HPDE6-E6E7 (cell line): ENCODE data around the gene CAMK4.

ENCODE experiments used
- DNase-seq: peaks from one replicate; pipeline ENCODE4 v3.0.0; 2011; ENCODE audit warnings: missing footprints; ENCODE audit errors: extremely low spot score

Gene CAMK4

DNA sequence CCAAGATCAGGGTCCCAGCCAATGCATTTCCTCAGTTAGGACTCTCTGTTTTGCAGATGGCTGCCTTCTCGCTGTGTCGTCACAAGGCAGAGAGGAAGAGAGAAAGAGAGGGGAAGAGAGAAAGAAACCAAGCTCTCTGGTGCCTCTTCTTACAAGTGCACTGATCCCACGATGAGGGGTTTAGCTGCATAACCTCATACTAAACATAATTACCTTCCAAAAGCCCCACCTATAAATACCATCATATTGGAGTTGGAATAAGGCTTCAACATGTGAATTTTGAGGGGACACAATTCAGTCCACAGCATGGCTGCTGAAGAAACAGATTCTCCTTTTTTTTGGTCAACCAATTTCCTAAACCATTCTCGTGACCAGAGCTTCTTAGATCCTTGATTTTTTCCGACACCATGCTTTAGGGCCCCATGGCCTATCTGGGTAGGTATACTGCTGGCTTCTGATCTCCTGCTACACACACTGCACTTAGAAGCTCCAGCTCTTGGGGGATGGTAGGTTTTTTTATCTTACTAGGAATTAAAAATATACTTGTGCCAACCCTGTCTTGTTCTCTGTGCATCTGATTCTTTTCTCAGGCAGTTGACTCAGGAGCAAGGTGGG, 5.1 kb downstream of the CAMK4 start:
- DNase-seq = no peak

DNA sequence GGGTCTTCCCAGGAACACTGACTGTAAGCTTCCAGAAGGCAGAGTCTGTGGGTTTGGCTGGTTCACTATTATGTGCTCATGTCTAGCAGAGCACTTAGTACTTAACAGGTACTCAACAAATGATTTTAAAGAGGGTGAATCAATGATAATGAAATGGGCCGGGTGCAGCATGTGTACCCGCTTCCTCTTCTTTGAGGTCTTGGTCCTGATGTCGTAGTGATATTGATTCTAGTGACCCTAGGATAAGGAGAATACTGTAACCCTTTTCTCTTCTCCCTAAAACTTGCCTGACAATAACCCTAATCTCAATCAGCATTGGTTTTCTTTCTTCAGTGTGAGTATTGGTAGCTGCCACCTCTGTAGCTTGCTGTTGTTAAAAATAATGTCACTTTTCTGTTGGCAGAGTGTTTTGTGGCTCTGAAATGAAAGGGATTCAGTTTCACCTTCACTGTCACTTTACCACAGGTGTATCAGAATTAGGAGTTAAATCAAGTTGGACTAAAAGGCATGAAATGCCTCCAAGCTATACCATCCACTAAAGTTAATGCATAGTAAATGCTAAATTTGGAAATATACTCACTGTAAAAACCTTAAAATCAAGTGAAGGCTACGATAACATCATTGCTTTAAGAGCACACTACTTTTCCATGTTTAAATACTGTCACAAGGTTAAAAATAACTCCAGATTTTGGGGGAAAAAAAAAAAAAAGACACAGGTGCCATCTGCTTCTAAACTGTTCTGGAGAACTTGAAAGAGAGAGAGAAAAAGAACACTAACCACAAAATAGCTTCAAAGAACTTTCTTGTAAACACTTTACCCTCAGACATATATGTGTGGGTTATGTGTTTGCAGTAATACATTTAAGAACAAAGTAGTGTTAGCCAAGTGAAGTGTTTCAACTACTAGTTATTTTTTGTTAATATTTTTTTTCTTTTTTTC, 6.0 kb downstream of the CAMK4 start:
- no peak for DNase-seq

DNA sequence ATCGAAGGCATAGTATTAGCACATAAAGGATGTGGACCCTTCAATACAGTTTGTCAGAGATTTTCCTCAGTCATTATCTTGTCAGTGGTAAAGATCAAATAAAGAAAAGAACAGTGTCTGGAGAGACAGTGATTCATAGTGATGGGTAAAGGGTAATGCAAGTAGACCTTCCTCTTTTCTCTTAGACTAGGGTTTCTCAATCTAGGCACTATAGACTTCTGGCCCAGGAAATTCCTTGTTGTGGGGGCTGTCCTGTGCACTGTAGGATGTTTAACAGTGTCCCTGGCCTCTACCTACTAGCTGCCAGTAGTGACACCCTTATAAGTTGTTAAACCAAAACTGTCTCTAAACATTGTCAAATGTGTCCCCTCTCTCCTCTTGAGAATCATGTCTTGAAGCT, 6.9 kb downstream of the CAMK4 start:
- DNase-seq = no peak

DNA sequence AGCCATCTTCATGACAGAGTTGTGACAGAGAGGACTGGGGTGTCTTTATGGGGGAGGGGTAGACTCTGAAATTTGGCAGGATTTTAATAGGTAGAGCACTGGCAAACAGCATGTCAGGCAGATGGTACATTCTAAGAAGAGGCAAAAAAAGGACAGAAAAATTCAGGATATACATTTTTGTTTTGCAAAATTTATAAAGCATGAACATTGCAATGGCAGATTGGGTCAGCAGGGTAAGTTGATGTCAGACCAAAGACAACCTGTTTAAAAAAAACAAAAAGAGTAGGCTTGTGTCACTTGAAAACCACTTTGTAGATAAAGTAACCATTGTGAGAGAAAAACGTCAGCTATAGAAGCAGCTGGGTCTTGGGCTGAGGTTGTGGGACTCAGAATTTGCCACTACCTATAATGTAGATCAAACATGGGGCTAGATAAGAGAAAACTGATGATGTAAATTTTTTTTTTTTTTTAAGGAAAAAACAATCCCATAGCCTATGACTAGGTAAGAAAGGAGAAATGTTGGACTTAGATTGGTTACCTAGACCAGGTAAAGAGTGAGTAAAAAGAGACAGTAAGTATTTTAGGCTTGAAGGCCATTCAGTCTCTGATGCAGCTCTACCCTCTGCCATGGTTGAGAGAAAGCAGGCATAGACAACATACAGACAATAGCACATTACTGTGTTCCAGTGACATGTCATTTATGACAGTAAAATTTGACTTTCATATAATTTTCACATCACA, 8.3 kb downstream of the CAMK4 start:
- no peak for DNase-seq

DNA sequence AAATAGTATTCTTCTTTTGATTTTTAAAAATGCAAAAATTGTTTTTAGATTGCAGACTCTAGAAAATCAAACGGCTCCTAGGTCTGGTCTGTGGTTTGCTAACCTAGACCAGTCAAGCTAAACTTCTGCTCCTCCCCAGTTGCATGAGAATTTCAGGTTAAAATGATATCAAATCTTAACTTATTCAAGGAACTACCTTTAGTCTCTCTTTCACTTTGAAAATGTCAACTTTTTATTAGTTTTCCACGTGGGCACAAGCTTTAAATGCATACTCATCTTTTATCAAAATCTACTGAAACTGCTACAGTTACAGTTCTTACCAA, 8.8 kb downstream of the CAMK4 start:
- no peak for DNase-seq

DNA sequence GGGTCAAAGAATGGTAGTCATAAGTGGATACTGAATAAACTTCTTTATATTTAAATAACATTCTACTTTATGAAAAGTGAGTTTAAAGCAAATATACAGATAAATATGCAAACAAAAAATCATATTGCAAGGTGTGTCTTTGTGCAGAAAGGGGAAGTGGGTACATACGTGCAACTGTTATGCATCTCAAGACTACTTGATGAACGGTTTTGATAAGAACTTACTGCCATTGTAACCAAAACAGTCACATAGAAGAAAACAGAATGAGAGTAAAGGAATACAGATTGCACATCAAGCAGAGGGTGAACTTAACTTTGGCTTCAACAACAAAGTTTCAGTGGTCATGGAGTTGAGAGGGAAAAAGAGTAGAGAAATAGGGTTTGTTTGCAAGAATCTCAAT, 9.9 kb downstream of the CAMK4 start:
- DNase-seq = no peak

DNA sequence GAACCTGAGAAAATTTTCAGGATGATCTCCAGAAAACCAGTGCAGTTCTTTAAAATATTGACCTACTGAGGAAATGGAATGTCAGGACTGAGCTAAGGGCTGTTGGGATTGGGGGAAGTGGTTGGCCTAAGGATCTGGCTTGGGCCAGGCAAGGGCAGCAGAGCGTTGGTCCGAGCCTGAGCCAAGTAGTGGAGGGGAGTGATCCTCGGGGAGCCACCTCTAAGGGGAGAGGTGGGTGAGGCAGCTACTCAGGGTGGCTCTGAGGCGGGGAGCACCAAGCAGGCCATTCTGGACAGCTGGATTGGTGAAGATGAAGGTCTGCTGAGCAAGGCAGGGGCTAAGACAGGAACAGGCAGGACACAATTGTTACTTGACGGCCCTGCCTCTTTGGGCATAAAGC, 11.5 kb downstream of the CAMK4 start:
- DNase-seq = no peak

DNA sequence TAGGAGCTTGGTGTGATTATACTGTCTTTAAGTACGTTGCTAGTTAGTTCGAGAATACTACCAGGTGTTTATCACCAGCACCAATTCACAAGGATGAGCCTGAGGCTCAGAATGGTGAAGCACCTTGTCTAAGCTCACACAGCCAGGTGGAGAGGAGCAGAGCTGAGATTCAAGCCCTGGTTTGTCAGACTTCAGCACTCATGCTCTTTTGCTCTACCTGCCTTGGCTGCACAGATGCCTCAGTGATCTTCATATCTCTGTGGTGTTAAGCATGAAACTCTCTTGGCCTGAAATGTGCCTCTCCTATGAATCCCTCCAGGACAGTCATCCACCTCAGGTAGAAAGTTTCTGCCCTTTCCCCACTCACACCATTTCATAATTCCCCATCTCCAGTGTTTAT, 12.2 kb downstream of the CAMK4 start:
- no peak for DNase-seq

DNA sequence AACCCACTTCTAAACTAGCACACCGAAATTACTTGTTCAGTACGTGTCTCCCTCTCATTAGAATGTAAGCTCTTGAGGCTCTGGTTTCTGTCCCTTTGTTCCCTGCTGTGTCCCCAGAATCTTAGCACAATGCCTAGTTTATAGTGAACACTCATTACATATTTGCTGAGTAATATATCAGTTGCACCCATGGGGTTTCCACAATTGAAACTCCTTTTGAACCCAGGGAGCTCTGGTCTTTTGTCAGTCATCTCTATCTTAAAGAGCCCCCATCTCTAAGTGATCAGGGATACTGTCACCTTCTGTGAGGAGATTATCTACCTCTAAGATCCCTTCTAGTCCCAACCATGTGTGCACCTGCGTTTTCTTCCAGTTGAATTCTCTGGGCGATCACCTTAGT, 12.8 kb downstream of the CAMK4 start:
- no peak for DNase-seq

DNA sequence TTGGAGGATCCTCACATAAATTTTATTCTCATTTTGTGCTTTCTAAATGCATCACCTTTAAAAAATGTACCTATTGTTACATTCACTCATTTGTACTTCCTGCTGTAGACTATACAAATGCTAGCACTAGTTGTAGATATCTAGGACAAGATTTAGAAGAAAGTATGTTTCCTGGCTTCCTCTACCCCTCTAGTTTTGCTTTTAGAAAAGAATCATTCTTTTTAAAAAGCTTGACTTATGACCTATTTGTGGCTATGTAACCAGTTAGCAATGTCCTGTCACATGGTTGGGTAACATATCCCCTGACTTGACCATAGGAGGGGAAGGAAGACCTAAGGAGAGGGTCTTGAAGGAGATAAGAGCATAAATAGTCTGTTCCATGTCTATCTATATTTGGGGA, 13.3 kb downstream of the CAMK4 start:
- no peak for DNase-seq

DNA sequence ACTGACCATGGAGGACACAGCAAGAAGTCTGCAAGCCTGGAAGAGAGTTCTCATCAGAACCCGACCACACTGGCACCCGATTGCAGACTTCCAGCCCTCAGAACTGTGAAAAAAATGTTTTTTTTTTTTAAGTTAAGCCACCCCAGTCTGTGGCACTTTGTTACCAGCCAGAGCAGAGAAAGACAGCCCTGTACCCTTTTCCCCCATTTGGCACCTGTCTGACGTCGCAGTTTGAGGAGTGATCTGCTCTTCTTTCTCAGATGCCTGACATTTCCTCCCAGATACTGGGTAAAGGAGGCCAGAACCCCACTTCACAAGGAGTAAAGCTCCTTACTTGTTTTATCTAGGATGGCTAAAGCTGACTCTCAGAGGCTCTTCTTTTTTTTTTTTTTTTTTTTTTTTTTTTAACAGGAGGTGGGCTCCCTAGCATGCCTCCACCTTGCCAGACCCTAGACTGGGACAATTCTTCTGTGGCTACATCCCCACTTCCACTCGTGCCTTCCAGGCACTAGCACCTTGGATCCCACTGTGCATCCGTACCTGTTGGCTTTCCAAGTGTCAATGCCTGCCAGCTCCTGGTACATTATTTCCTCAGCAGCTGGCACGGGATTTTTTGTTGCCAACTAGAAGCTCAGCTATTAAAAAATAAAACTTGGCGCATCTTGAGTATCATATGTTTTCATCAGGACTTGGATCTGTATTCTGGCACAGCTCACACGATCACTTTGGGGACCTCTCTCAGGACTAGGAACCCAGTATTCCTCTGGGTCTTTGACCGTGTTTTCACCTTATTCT, 14.4 kb downstream of the CAMK4 start:
- no peak for DNase-seq

DNA sequence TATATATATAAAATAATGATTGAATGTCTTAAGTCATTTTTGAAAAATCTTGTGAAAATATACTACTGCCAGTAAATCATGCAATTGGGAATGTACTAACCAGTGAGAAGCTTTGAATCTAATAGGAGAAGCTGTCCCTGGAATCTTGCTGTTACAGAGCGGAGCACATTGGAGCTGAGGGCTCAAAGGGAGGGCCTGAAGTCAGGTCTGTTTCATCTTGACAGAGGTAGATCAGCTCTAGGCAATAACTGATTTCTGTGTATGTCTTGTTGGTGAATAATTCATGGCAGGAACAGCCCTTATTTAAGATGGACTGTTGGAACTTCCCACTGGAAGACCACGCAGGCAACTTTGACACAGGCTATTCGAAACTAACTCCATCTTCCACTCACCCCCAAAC, 17.5 kb downstream of the CAMK4 start:
- DNase-seq = no peak

DNA sequence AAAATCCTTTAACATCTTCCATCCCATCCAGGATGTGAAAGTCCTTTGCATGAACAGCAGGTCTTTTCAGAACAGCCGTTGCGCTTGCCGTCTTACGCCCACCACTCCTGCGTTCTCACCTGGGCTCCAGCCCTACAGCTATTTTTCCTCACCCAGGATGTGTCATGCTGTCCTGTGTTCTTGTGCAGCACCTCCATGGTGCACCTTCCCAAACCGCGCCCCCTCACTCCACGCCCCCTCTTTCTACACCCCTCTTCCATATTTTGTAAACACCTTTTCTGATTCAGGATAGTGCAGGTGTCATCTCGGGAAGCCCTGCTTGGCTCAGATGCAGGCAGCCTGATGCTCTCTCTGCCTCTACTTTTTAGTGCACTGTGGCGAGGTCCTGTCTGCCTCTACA, 18.4 kb downstream of the CAMK4 start:
- DNase-seq = no peak

DNA sequence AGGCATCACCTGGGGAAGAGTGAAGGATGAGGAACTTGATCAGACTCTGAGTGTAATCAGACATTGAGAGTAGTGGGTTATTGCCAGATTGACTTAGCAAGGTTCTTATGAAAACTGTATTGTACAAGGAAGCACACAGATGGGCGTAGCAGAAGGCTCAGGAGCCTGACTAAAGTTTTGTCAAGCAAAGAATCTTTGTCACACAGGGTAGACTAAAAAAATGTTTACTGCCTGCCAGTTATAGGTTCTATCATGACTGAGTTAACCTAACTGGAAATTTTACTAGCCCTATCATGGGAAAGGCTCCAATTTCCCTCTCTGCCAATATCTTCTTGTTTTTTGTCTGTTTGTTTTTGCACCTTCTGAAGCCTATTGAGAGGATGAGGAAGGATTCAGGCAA, 19.1 kb downstream of the CAMK4 start:
- no peak for DNase-seq

DNA sequence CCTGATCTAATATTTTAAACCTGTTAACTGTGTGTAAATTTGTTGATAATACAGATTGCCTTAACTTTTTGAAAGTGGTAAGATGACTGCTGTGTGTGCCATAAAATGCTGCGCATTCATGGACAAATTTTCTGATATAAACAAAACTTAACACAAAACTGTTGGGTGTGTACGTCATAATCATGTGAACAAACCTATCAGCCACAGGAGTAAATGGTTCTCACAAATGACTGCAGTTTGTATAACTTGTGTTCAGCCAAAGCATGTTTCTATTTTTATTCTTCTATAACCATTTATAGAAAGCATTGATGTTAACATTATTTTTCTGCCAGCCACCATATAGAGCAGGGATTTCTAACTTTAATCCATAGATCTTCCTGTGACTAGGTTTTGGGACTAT, 21.5 kb downstream of the CAMK4 start:
- DNase-seq = no peak

DNA sequence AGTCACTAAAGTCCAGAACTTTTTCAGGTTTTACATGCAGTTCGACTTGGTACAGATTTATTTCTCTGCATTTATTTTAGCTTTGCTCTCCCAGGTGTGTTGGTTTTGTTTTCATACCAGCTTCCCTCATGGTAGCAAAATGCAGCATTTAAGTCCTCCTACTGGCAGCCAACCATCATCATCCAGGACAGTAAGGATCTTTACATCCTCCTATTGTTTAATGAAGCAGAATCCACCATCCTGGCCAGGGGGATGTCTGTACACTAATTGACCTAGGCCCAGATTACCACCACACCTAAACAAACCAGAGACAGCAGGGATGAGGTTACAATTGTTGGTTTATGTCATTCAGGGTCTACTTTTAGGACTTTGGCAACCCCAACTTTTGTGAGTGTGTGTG, 22.3 kb downstream of the CAMK4 start:
- no peak for DNase-seq

DNA sequence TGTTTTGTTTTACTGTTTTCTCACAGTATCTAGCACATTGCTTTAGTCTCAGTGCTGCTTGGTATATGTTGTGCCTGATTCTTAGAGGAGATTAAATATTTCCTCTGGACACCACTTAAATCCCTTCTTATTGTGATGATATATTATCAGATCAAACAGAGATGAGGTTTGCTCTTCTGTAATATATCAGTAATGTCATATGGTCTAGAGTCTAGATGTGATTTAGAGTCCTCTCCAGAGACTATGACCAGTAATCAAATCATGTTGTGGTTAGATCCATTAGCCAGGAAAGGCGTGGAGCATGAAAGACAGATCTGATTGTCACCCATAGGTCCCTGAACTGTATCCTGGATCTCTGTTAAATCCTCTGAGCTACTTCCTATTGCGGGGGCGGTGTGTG, 24.4 kb downstream of the CAMK4 start:
- DNase-seq = no peak

DNA sequence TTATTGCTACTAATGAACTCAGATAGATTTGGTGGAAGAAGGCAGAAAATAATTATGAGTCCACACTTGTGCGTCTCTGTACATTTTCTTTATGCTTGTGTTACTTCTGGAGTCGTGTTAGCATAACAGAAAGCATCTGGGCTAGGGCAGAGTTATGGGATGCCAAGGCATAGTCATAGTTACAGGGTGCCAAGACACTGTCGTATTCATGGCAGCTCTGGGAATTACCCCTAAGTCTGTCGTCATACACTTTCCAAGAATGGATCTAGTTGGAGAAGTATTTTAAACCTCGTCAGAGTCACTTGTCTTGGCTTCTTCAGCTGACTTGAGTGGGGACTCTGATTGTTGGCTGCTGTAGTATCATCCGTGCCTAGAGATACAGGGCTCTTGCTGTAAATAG, 27.7 kb downstream of the CAMK4 start:
- DNase-seq = no peak

DNA sequence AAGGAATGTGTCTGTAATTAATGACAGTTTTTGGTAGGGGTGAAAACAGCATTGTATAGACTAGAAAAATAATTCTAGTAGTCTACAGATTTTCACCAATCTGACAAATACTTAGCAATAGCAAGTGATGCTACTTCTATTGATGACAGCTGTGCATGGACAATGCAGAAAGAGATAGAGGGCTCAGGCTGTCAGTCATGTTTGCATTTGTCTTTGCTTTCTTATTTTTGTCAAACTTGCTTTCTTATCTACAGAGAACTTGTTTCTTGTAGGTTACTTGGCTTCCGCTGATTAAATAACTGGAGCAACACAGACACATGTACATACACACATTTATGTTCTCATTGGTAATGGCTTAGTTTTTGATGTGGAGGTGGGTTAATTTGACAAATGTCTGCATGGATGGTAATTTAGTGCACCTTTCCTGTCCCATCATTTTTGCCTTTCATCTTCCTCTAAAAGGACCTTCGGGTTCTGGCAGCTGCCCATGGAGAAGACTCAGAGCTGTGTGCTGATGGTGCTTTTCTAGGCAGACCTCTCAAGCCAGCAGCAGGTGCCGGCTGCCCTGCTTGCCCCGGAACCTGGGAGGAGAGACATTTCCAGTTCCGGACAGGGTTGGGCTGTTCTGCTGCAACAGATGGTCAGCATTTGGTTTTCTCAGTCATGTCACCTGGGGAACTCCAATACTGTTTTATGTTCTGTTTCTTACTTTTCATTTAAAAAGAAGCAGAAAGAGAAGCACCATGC, 28.8 kb downstream of the CAMK4 start:
- DNase-seq = no peak

DNA sequence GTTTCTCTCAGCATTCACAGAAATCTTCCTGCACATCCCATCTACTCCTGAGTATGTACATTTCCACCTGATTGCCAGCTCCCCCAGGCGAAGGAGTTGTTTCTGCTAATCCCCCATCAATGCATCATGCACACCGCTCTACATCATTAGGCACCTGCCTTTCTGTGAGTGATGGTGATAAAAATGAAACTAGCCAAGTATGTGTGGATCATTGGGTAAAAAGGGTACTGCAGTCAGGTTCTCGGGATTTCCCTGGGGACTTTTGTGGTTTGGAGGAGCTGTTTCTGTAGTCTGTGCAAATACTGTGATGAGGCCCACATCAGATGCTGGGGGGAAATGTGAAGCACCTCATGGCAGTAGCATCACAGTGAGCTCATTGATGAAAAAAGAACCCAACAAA, 30.4 kb downstream of the CAMK4 start:
- no peak for DNase-seq

DNA sequence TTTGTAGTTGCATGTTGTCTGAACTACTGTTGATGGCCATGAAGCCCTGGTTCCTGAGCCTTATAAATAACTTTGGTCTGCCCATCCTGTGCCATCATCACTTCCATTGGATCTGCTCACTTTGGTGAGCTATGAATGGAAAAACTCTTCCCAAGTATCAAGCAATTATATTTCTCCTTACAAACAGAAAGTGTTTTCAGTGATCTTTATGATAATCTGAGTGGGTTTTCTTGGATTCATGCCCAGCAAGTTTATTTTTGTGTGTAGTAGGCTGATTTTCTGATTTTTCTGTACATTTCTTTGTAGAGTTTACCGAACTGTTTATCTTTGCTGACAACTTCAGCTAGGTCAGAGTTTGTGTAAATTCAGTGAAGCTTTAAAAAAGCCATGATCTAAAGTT, 31.0 kb downstream of the CAMK4 start:
- no peak for DNase-seq
